ENCODE data around the gene HES7. TPM values are rescaled to one million over a fixed set of nuclear protein-coding genes. Genes with fewer than 3 reads are reported as not detected.
A peak's percentile ranks its signal among the peaks of the same experiment; 100 is the strongest.

The HES7 gene
- total RNA-seq, 1 donor from 2014 or later, result not detected

DNA sequence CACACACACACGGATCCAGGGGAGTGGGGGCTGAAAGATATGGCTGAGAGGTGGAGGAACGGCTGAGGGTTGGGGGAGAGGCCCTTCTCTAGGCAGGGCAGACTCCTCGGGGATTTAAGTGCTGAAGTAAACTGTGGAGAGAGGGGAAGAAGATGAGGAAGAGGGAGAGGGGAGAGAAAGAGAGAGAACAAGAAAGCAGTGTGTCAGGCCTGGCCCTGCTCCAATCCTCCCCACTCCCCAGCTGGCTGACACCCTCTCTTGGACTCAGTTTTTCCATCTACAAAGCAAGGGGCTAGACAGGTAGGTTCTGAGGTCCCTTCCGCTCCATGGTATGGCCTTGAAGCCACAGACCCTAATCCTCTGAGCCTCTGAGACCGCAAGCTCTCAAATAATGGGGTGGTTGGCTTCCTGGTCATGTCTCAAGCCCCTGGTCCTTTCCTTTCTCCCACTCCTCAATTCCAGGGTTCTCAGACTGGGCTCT lies 36.9 kb upstream of the HES7 start:
- Histone ChIP-seq H3K27me3 (no peaks in the 10 kb centered on the region), H3K27ac (peak overlapping the region; percentile 99 to 100), H3K36me3 (peaks cover 17 to 23% of the 10 kb centered on the region in 2 donors), H3K4me1 (peaks cover 21 to 47% of the 10 kb centered on the region in 2 donors), H3K9me3 (no peaks in the 10 kb centered on the region), H3K4me3 (peak overlapping the region in 1 of 2 donors; percentile 100)
- intact Hi-C loops (cut with DNase I), result loop anchor here (1.0 kb wide), 1 partner anchor 22 kb away; no protein-coding TSS in a partner anchor
- TF ChIP-seq, protein P1, sequence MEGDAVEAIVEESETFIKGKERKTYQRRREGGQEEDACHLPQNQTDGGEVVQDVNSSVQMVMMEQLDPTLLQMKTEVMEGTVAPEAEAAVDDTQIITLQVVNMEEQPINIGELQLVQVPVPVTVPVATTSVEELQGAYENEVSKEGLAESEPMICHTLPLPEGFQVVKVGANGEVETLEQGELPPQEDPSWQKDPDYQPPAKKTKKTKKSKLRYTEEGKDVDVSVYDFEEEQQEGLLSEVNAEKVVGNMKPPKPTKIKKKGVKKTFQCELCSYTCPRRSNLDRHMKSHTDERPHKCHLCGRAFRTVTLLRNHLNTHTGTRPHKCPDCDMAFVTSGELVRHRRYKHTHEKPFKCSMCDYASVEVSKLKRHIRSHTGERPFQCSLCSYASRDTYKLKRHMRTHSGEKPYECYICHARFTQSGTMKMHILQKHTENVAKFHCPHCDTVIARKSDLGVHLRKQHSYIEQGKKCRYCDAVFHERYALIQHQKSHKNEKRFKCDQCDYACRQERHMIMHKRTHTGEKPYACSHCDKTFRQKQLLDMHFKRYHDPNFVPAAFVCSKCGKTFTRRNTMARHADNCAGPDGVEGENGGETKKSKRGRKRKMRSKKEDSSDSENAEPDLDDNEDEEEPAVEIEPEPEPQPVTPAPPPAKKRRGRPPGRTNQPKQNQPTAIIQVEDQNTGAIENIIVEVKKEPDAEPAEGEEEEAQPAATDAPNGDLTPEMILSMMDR (IDR thresholded peaks at IDR 0.05), result no peak
- no peak for DNase-seq (ENCODE audit: low spot score in 2 of 2)

GRCh38 chr17:8160224-8160577 lies 36.3 kb upstream of the HES7 start:
- no peaks in the 10 kb centered on the region for H3K9me3 ChIP-seq
- DNase-seq (ENCODE audit: low spot score in 2 of 2), result no peak
- intact Hi-C loops (cut with DNase I), result loop anchor here (1.0 kb wide), 1 partner anchor 22 kb away; no protein-coding TSS in a partner anchor
- H3K4me3 ChIP-seq, result no peak overlapping the region
- peaks cover 21 to 47% of the 10 kb centered on the region in 2 donors for H3K4me1 ChIP-seq
- TF ChIP-seq, protein P1 (IDR thresholded peaks at IDR 0.05), result no peak
- peak overlapping the region; percentile 99 to 100 for H3K27ac ChIP-seq
- H3K27me3 ChIP-seq, result no peaks in the 10 kb centered on the region
- H3K36me3 ChIP-seq, result peaks cover 20 to 23% of the 10 kb centered on the region in 2 donors

DNA sequence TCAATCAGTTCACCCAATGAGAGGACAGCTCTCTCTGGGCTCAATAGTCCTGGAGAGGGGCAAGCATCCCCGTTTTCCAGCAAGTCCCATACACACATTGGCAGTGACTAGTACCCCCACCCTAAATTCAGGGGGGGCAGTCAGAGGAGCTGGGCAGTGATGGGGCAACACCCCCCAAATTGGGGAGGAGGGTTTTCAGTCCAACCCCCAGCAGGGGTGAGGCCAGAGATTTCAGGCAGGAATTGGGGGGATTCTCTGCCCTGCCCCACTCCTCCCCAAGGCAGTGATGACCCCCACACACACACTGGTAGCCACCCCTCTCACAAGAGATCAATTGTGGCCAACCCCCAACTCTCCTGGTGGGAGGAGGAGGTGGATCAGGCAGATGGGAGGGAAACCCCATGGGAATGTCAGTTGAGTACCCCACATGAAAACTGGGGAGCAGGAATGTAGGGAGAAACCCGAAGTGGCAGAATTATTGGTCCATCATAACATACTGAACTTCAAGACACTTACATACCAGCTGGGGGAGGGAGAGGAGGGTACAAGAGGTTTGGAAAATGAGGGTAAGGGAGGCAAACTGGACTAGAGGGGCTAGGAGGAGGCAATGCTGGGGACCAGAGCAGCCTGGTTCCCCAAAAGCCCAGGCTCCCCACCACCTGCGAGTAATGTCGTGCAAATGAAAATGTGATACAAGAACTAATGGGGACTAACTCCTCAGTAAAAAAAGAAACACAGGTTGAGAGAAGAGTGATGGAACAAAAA lies 35.7 kb upstream of the HES7 start:
- peak overlapping the region; percentile 99 to 100 for H3K27ac ChIP-seq
- peaks cover 20 to 23% of the 10 kb centered on the region in 2 donors for H3K36me3 ChIP-seq
- intact Hi-C loops (cut with DNase I), result loop anchor here (1.0 to 5.0 kb wide), 3 partner anchors 21 to 677 kb away; partner anchors contain the start of genes POLR2A and SLC35G6
- H3K4me1 ChIP-seq, result peaks cover 21 to 47% of the 10 kb centered on the region in 2 donors
- no peaks in the 10 kb centered on the region for H3K27me3 ChIP-seq
- peak in 1 of 2 donors; percentile 62 for DNase-seq (ENCODE audit: low spot score in 2 of 2)
- no peak overlapping the region for H3K4me3 ChIP-seq
- TF ChIP-seq, protein P1 (IDR thresholded peaks at IDR 0.05), result no peak
- H3K9me3 ChIP-seq, result no peaks in the 10 kb centered on the region

DNA sequence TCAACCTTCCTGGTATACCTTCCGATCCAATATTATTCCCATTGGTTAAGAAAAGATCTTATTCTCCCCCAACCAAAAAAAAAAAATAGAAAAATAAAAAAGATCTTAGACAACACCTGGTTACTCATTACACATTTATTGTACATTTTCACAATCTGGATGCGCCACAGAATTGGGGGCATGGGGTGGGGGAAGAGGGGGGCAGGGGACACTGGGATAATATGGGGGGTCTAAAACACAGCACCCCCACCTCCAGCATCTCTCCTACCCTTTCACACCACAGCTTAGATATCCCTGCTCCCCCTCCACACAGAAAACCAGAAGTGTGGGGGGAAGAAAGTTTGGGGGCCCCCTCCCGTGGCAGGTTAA lies 35.1 kb upstream of the HES7 start:
- peaks cover 20 to 46% of the 10 kb centered on the region in 2 donors for H3K4me1 ChIP-seq
- H3K27me3 ChIP-seq, result no peaks in the 10 kb centered on the region
- intact Hi-C loops (cut with DNase I), result loop anchor here (5.0 kb wide), 2 partner anchors 317 to 677 kb away; partner anchors contain the start of genes POLR2A and SLC35G6
- H3K9me3 ChIP-seq, result no peaks in the 10 kb centered on the region
- no peak overlapping the region for H3K4me3 ChIP-seq
- H3K36me3 ChIP-seq, result peaks cover 20 to 23% of the 10 kb centered on the region in 2 donors
- TF ChIP-seq, protein P1 (IDR thresholded peaks at IDR 0.05), result no peak
- no peak for DNase-seq (ENCODE audit: low spot score in 2 of 2)
- H3K27ac ChIP-seq, result peak overlapping the region; percentile 97 to 100

- H3K27ac ChIP-seq, result peak overlapping the region; percentile 97 to 100
- no peaks in the 10 kb centered on the region for H3K27me3 ChIP-seq
- H3K4me3 ChIP-seq, result peak overlapping the region in 1 of 2 donors; percentile 23
- TF ChIP-seq, protein P1 (IDR thresholded peaks at IDR 0.05), result peak; percentile 88 to 95 (median 89)
- DNase-seq (ENCODE audit: low spot score in 2 of 2), result peak; percentile 76 to 97
- H3K4me1 ChIP-seq, result peaks cover 16 to 45% of the 10 kb centered on the region in 2 donors
- intact Hi-C loops (cut with DNase I), result loop anchor here (5.0 kb wide), 2 partner anchors 316 to 676 kb away; partner anchors contain the start of genes POLR2A and SLC35G6
- H3K36me3 ChIP-seq, result peaks cover 21 to 23% of the 10 kb centered on the region in 2 donors
- no peaks in the 10 kb centered on the region for H3K9me3 ChIP-seq
Measured at GRCh38 chr17:8158267-8159031, 34.5 kb upstream of the HES7 start.

Measured in ascending aorta (tissue), 2 donors.